Endothelial cell of umbilical vein (primary cell): ENCODE measurements around the gene AMOT. TPM values are rescaled to one million over a fixed set of nuclear protein-coding genes. Genes with fewer than 3 reads are reported as not detected.

Experiments used
- BruUV-seq: library from RNA; stranded (reverse); fragments of 400-500 nt; replicated peaks from 2 replicates; lab custom pipeline; 2021; lab: Mats Ljungman, UMichigan
- CTCF ChIA-PET: fragments of 300-600, 350-600 bp; sonication (Branson Sonifier 250); formaldehyde crosslinking; loops from one replicate; lab custom pipeline; 2021; ENCODE audit warnings: antibody characterized with exemption, inconsistent platforms; lab: Charles Lee
- POLR2A ChIA-PET: fragments of 300-600, 350-600 bp; sonication (Branson Sonifier 250); formaldehyde crosslinking; loops from one replicate; lab custom pipeline; 2021; ENCODE audit warnings: antibody characterized with exemption, inconsistent platforms; lab: Charles Lee
- DNase-seq: peaks from one replicate; pipeline ENCODE4 v3.0.0-alpha.2; 2011; ENCODE audit warnings: low read depth, low spot score
- FAIRE-seq: peaks from 2 replicates; lab custom pipeline; 2011; peaks lifted over from hg19 to GRCh38; lab: Jason Lieb, UNC
- H2AFZ ChIP-seq: 2 replicates; pipeline ENCODE4 v1.6.0; 2012; ENCODE audit warnings: low read depth, low read length, control low read depth, inconsistent platforms
- H3K27ac ChIP-seq: 2 replicates; pipeline ENCODE4 v1.5.1; 2011; ENCODE audit warnings: low read depth, mild to moderate bottlenecking, control low read depth, low read length, moderate library complexity; ENCODE audit not compliant: insufficient read depth
- H3K27me3 ChIP-seq, 2 experiments: 2 replicates each; pipeline versions ENCODE4 v1.6.0 to v1.6.1; 2011; ENCODE audit warnings: low read length in 2 of 2, mixed read lengths in 1 of 2; ENCODE audit not compliant: control insufficient read depth in 2 of 2, insufficient read depth in 2 of 2
- H3K36me3 ChIP-seq, 2 experiments: 2 replicates in 1 of 2; 3 replicates in 1 of 2; pipeline ENCODE4 v1.5.1; 2011; ENCODE audit warnings: low read length in 2 of 2, mild to moderate bottlenecking in 1 of 2, moderate library complexity in 1 of 2; ENCODE audit not compliant: control insufficient read depth in 2 of 2, insufficient read depth in 2 of 2; ENCODE audit errors: extremely low read depth in 1 of 2
- H3K4me1 ChIP-seq: 3 replicates; pipeline ENCODE4 v1.5.1; 2011; ENCODE audit warnings: mild to moderate bottlenecking, low read length; ENCODE audit not compliant: control insufficient read depth, insufficient read depth; ENCODE audit errors: extremely low read depth
- H3K4me2 ChIP-seq: 2 replicates; pipeline ENCODE4 v1.6.1; 2011; ENCODE audit warnings: low read length, control low read depth, mixed read lengths; ENCODE audit not compliant: insufficient read depth
- H3K4me3 ChIP-seq, 3 experiments: fragments of 200-600 bp in 1 of 3; sonication (generic), shearing (Covaris generic) in 1 of 3; replicated peaks in 1 of 3; 2 replicates each; pipeline ENCODE4 v1.5.1; 2011 to 2016; ENCODE audit warnings: control low read depth in 3 of 3, low read length in 3 of 3, mild to moderate bottlenecking in 2 of 3, inconsistent platforms in 1 of 3, low read depth in 1 of 3, moderate library complexity in 1 of 3; ENCODE audit not compliant: insufficient read depth in 1 of 3
- H3K79me2 ChIP-seq: 2 replicates; pipeline ENCODE4 v1.6.0; 2012; ENCODE audit warnings: low read length, inconsistent platforms; ENCODE audit not compliant: control insufficient read depth, insufficient read depth
- H3K9ac ChIP-seq: replicated peaks from 2 replicates; pipeline ENCODE3; 2011; ENCODE audit warnings: low read length, control low read depth; ENCODE audit not compliant: insufficient read depth; ENCODE audit errors: extremely low read depth
- H3K9me1 ChIP-seq: replicated peaks from 3 replicates; pipeline ENCODE4 v1.6.0; 2011; ENCODE audit warnings: mild to moderate bottlenecking, low read length; ENCODE audit not compliant: control insufficient read depth, insufficient read depth; ENCODE audit errors: extremely low read depth
- H3K9me3 ChIP-seq: replicated peaks from 2 replicates; pipeline ENCODE4 v1.5.1; 2012; ENCODE audit warnings: low read length, inconsistent platforms; ENCODE audit not compliant: control insufficient read depth, insufficient read depth
- H4K20me1 ChIP-seq: replicated peaks from 2 replicates; pipeline ENCODE3; 2011; ENCODE audit warnings: mild to moderate bottlenecking, low read length; ENCODE audit not compliant: control insufficient read depth, insufficient read depth; ENCODE audit errors: extremely low read depth
- CTCF ChIP-seq, 2 donors: IDR thresholded peaks; 1 replicate in 1 of 2; 2 replicates in 1 of 2; pipeline ENCODE4 v1.5.1; 2011; ENCODE audit warnings: low read length in 2 of 2, mild to moderate bottlenecking in 2 of 2, moderate library complexity in 2 of 2, control low read depth in 1 of 2, inconsistent platforms in 1 of 2, low read depth in 1 of 2; ENCODE audit not compliant: insufficient read depth in 1 of 2; ENCODE audit errors: extremely low read depth in 1 of 2
- EZH2 ChIP-seq: IDR thresholded peaks from 2 replicates; pipeline ENCODE4 v1.6.1; 2012; ENCODE audit warnings: borderline replicate concordance, low read depth, mild to moderate bottlenecking, moderate library complexity, low read length, inconsistent platforms; ENCODE audit not compliant: severe bottlenecking
- FOS ChIP-seq: IDR thresholded peaks from 2 replicates; pipeline ENCODE4 v1.6.1; 2011; ENCODE audit warnings: mild to moderate bottlenecking, low read length, moderate library complexity, borderline replicate concordance; ENCODE audit not compliant: insufficient read depth
- GATA2 ChIP-seq: IDR thresholded peaks from 2 replicates; pipeline ENCODE4 v1.7.0; 2011; ENCODE audit warnings: low read depth, mild to moderate bottlenecking, moderate library complexity, mixed read lengths, low read length; ENCODE audit not compliant: insufficient read length, insufficient read depth
- JUN ChIP-seq: IDR thresholded peaks from 2 replicates; pipeline ENCODE4 v1.6.1; 2011; ENCODE audit warnings: borderline replicate concordance, low read depth; ENCODE audit not compliant: insufficient read length, insufficient read depth
- MAX ChIP-seq: IDR thresholded peaks from 2 replicates; pipeline ENCODE4 v1.6.1; 2011; ENCODE audit not compliant: insufficient read depth, insufficient read length
- MYC ChIP-seq: IDR thresholded peaks from one replicate; pipeline ENCODE4 v1.6.1; 2011; ENCODE audit warnings: mild to moderate bottlenecking, low read depth, low read length
- POLR2A ChIP-seq: IDR thresholded peaks from 2 replicates; pipeline ENCODE4 v1.6.1; 2012; ENCODE audit warnings: low read depth, mild to moderate bottlenecking, control low read depth, low read length
- POLR2AphosphoS5 ChIP-seq: IDR thresholded peaks from 2 replicates; pipeline ENCODE4 v1.6.1; 2012; ENCODE audit warnings: low read depth, mild to moderate bottlenecking, control low read depth, low read length, moderate library complexity; ENCODE audit not compliant: insufficient read depth
- dilution Hi-C: fragments of 300-500 bp; cut with MboI; formaldehyde crosslinking; loops from one replicate; pipeline ENCODE4 v1.15.0; 2019; ENCODE audit warnings: low sequenced_read_pairs; ENCODE audit not compliant: extremely low pct_ligation_motif_present
- intact Hi-C: fragments of 100-400 bp; cut with micrococcal nuclease; formaldehyde crosslinking; loops from one replicate; pipeline ENCODE4 v1.10.0; 2022
- polyA plus RNA-seq, 4 experiments: library from polyadenylated mRNA; depleted of rRNA in 3 of 4; stranded (reverse) in 3 of 4; unstranded in 1 of 4; fragments of >200 nt; gene quantifications; 2 replicates each; pipeline versions ENCODE4 v1.2.1 to v1.2.3, GENCODE V29; 2011 to 2012; ENCODE audit warnings: missing spikeins in 1 of 4
- total RNA-seq: library from RNA; stranded (reverse); gene quantifications from 2 replicates; pipeline ENCODE4 v1.2.3, GENCODE V29; 2021

The AMOT gene
- total and polyA plus RNA-seq, 2 donors (not counting 3 experiments of a cell fraction or from before 2014, with no cell fraction given) = 0.68 to 3.5 TPM

- no TSS peak for BruUV-seq
Measured at GRCh38 chrX:112785344-112785743, 55.3 kb downstream of the AMOT start.

GRCh38 chrX:112784692-112785091, 55.9 kb downstream of the AMOT start:
- ChIA-PET POLR2A (no interaction called here), CTCF (no interaction called here)
- Histone ChIP-seq H2AFZ (no peak overlapping the region), H3K9ac (no peak overlapping the region), H4K20me1 (no peaks in the 10 kb centered on the region), H3K36me3 (no peaks in the 10 kb centered on the region), H3K27me3 (no peaks in the 10 kb centered on the region), H3K4me2 (no peak overlapping the region), H3K9me1 (no peaks in the 10 kb centered on the region), H3K27ac (no peak overlapping the region), H3K4me3 (no peak overlapping the region), H3K4me1 (no peaks in the 10 kb centered on the region), H3K79me2 (no peaks in the 10 kb centered on the region), H3K9me3 (no peaks in the 10 kb centered on the region)
- intact Hi-C loops (no loop called here), dilution Hi-C loops (no loop called here)
- no TSS peak for BruUV-seq
- TF ChIP-seq JUN (no peak), POLR2AphosphoS5 (no peak), FOS (no peak), CTCF (IDR thresholded peaks at IDR 0.05; ENCODE audit: extremely low read depth in 1 of 2, insufficient read depth in 1 of 2, low read depth in 1 of 2, low read length in 2 of 2) (no peak), GATA2 (no peak), POLR2A (no peak), MAX (no peak), MYC (no peak), EZH2 (no peak)
- no peak for DNase-seq
- FAIRE-seq = no peak

More at GRCh38 chrX:112785344-112785743, 55.3 kb downstream of the AMOT start:
- Histone ChIP-seq H3K9me3 (no peaks in the 10 kb centered on the region), H2AFZ (no peak overlapping the region), H3K4me2 (no peak overlapping the region), H3K27me3 (no peaks in the 10 kb centered on the region), H3K27ac (no peak overlapping the region), H3K4me3 (no peak overlapping the region), H4K20me1 (no peaks in the 10 kb centered on the region), H3K79me2 (no peaks in the 10 kb centered on the region), H3K36me3 (no peaks in the 10 kb centered on the region), H3K4me1 (no peaks in the 10 kb centered on the region), H3K9me1 (no peaks in the 10 kb centered on the region), H3K9ac (no peak overlapping the region)
- DNase-seq = no peak
- ChIA-PET CTCF (no interaction called here), POLR2A (no interaction called here)
- dilution Hi-C loops (no loop called here), intact Hi-C loops (no loop called here)
- TF ChIP-seq EZH2 (no peak), FOS (no peak), POLR2AphosphoS5 (no peak), GATA2 (no peak)
- FAIRE-seq = no peak
